ENCODE data around the gene DACH1.
A peak's percentile ranks its signal among the peaks of the same experiment; 100 is the strongest.
"Not testable (repeated sequence)": the region's sequence is repeated elsewhere in the genome, so short reads cannot be mapped to it uniquely, and the experiment has no call there.

The DACH1 gene

GRCh38 chr13:71867131-71867814 is at the start of gene DACH1:
TSS of gene DACH1 (minus strand) at chr13:71867204.
- DNase-seq, result peak; percentile 29 to 42

GRCh38 chr13:71913717-71914116 is 46.7 kb upstream of the DACH1 start:
- no peak for DNase-seq

GRCh38 chr13:71912524-71912923 is 45.5 kb upstream of the DACH1 start:
- DNase-seq, result no peak

- no peak for DNase-seq
Observed at GRCh38 chr13:71906448-71906847, 39.4 kb upstream of the DACH1 start.

- DNase-seq, result no peak
Observed at GRCh38 chr13:71902676-71903075, 35.7 kb upstream of the DACH1 start.

- not testable (repeated sequence) for DNase-seq
Observed at GRCh38 chr13:71893506-71893905, 26.5 kb upstream of the DACH1 start.

GRCh38 chr13:71886880-71887279 is 19.9 kb upstream of the DACH1 start:
- no peak for DNase-seq

- DNase-seq, result no peak
Observed at GRCh38 chr13:71882120-71882519, 15.1 kb upstream of the DACH1 start.

GRCh38 chr13:71880753-71881541 is 13.9 kb upstream of the DACH1 start:
- DNase-seq, result no peak

- DNase-seq, result no peak
Observed at GRCh38 chr13:71879808-71880344, 12.9 kb upstream of the DACH1 start.

GRCh38 chr13:71879129-71879535 is 12.1 kb upstream of the DACH1 start:
- DNase-seq, result peak; percentile 44 to 71

GRCh38 chr13:71877256-71877653 is 10.3 kb upstream of the DACH1 start:
- DNase-seq, result no peak

GRCh38 chr13:71876648-71877255 is 9.7 kb upstream of the DACH1 start:
- DNase-seq, result no peak

GRCh38 chr13:71875823-71876222 is 8.8 kb upstream of the DACH1 start:
- DNase-seq, result no peak

GRCh38 chr13:71874458-71874857 is 7.5 kb upstream of the DACH1 start:
- no peak for DNase-seq

GRCh38 chr13:71873418-71874247 is 6.6 kb upstream of the DACH1 start:
- no peak for DNase-seq

- DNase-seq, result no peak
Observed at GRCh38 chr13:71871844-71872243, 4.8 kb upstream of the DACH1 start.

GRCh38 chr13:71871176-71871754 is 4.3 kb upstream of the DACH1 start:
- DNase-seq, result no peak

GRCh38 chr13:71870100-71870499 is 3.1 kb upstream of the DACH1 start:
- DNase-seq, result no peak

GRCh38 chr13:71869274-71869673 is 2.3 kb upstream of the DACH1 start:
- no peak for DNase-seq

GRCh38 chr13:71866335-71867130 is 471 bp downstream of the DACH1 start:
- no peak for DNase-seq
